Femur (tissue), 1 donor: ENCODE data around the gene FHAD1.

Experiments used
- DNase-seq: peaks from one replicate; pipeline ENCODE4 v3.0.0-alpha.2; 2017

FHAD1 gene

DNA sequence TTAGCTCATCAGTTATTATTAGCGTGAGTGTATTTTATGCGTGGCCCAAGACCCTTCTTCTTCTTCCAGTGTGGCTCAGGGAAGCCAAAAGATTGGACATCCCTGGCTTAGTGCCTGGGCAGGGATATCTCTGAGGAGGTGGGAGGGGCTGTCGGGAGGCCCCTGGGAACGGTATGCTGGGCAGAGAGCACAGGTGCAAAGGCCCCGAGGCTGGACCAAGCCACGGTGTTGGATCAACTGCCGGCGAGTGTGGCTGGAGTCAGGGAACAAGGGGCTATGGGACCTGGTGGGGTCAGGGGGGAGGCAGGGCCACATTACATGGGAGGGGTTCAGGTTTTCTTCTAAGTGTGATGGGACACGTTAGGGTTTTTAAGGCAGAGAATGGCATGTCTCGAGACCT is 62.7 kb downstream of the FHAD1 start:
- DNase-seq: no peak

DNA sequence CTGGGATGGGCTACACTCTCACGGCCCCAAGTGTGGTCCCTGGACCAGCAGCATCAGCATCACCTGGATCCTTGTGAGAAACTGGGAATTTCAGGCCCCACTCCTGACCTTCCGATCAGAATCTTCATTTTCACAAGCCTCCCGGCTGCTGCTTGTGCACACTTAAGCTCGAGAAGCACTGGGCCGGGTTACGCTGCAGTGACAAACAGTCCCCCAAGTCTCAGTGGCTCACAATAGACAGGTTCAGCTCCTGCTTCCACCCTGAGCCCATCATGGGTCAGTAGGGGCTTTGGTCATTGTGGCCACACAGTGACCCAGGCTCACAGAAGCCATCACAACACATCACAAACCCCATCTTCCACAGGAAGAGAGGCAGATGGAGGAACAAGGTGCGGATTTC is 63.5 kb downstream of the FHAD1 start:
- DNase-seq: no peak

DNA sequence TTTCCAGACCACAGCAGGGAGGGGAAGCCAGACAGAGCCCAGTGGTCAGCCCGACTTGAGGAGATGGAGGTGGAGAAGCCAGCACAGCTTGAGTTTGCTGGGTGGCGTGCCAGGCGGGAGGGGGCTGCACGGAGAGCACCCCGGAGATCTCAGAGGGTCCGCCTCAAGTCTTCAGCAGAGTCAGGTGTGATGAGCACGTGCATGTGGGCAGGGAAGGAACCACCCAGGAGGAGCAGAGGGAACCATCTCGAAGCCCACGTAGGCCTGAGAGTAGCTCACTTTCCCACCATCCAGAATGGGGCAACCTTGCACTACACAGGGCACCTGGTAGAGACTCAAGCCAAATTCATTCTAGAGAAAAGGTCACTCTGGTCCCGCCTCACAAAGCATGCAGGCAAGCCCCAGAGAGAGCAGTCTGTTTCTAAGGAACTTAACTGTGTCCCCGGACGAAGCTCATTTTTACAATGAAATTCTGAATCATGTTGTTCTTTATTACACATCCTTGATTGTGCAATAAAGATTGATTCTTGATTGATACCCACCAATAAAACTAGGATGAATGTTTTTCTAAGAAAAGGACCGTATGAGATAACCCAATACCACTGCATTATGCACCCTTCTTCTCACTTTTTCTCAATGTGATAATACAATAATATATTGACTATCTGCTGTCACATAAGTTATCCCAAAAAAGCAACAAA is 64.2 kb downstream of the FHAD1 start:
- no peak for DNase-seq

DNA sequence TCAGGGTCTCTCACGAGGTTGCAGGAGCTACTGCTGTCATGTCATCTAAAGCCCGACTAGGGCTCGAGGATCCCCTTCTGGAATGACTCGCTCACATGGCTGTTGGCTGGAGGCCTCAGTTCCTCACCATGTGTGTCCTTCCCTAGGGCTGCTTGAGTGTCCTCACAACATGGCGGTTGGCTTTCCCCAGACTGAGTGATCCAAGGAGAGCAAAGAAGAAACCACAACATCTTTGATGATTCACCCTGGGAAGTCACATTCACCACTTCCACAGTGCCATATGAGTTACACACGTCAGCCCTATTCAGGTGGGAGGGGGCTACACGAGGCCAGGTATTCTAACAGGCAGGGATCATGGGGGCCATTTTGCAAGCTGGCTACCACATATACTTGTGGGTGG is 64.9 kb downstream of the FHAD1 start:
- no peak for DNase-seq

DNA sequence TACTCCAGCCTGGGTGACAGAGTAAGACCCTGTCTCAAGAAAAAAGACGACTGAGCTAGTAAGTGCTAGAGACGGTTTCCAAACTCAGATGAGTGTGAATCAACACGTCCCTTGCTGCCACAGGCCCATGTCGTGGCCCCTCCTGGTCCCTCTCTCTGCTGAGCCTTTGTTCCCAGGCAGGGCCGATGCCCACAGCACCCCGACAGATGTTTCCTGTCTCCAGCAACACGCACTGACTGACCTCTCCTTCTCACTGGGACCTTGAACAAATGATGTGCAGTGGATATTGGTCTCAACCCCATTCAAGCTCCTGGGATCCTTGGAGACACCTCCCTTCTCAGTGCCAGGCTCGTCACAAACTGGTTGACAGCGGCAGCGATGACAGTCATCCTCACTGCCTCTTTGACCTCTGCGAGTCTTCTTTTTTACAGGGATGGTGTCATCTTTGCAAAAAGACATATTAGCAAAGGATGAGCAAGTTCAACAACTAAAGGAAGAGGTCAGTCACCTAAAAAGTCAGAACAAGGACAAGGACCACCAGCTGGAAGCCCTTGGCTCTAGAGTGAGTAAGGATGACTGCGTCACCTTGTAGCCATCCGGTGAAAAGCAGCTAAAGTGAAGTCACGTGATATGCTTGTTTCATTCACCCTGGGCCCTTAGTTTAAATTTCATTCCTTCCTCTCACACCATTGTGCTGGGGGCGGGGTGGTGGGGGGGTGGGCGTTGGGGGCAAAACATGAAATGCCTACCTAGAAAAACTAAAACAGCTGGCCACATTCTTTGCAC is 65.8 kb downstream of the FHAD1 start:
- no peak for DNase-seq

DNA sequence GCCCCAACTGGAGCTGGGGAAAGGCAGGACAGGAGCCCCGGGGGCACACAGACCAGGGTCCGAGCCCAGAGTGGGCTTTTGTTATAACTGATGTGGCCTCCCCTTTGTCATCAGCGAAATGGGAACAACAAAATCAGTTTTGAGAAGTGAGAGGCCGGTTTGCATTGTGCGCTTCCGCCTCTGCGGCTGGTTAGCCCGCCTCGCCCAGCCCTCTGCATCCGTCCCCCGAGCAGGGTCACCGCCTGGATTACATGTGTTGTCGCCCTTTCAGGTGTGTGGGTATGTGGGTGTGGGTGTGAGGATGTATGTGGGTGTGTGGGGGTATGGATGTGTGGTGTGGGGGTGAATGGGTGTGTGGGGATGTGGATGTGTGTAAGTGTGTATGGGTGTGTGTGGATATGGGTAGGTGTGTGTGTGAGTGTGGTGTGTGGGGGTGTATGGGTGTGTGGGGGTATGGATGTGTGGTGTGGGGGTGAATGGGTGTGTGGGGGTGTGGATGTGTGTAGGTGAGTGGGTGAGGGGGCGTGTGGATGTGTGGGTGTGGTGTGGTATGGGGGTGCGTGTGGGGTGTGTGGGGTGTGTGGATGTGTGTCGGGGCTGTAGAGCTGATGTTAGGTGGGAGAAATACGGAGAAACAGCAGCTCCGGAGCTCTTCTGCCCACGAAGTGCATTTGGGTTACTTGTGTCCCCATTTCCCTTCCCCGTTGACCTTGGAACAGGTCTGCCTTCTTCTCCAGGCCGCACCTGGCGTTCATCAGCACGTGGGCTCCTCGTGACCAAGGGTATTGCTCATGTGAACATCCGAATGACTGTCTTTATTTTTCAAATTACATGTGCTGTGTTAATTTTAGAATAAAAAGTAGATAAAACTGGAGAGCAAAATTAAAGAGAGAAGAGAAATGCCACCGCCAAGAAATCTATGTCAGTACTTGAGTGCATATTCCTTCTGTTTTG is 67.6 kb downstream of the FHAD1 start:
- no peak for DNase-seq

DNA sequence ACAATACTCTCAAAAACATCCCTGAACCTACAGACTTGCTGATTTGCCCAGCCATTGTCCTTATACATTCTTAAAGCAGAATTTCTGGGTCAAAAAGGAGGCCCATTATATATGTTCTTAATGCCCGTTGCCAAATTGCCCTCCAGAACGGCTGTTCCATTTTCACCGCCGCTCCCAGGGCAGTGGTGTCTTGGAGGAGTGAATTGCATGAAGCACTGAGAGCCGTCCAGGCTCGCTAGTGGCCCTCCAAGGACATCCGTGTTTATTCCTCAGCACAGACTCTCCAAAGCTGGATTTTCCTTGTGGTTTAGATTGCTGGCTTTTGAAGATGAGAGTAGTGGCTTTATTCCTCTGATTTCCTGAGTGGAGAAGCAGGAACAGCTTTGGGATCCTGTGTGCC is 68.8 kb downstream of the FHAD1 start:
- DNase-seq: no peak

DNA sequence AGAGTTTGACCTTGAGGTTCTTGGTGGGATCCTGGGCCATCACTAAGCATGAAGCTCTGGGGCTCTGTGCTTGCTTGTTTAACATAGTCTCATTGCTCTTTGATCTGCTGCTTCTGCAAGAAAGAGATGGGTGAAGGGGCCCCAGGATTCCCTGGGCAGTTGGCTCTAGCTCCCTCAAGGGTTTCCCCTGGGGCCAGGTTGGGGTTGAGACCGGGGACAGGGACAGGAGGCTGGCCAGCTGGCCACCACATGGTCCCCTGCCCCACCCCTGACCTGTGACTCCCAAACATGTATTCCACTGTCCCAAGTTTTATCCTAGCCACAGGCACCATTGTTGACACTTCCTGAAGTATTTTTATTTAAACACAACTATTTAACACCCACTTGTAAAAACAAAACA is 69.5 kb downstream of the FHAD1 start:
- DNase-seq: no peak

DNA sequence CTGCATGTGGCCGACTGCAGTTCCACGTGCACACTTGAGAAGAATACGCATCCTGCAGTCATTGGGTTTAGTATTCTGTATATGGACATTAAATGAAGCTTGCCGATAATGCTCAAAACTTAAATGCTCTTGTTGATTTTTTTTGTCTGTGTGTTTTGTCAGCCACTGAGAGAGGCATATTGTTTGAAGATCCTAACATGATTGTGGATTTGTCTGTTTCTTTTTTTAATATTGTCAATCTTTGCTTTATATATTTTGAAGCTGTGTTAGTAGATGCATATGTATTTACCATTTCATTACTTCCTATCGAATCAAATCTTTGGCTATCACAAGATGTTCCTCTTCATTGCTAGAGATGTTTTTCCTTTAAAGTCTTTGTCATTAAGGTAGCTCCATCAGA is 73.2 kb downstream of the FHAD1 start:
- no peak for DNase-seq

DNA sequence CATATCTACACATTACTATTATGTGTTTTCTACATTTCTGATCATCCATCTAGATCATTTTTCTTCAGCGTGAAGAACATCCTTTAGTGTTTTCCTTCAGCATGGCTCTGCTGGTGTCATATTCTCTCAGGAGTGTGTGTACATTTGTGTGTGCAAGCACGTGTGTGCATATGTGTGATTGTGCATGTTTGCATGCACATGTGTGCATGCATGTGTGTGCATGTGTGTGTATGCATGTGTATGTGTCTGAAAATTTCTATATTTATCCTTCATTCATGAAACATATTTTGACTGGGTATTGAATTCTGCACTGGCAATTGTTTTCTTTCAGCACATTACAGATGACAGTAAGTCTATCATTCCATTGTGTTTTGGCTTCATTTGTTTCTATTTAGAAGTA is 74.6 kb downstream of the FHAD1 start:
- DNase-seq: no peak

DNA sequence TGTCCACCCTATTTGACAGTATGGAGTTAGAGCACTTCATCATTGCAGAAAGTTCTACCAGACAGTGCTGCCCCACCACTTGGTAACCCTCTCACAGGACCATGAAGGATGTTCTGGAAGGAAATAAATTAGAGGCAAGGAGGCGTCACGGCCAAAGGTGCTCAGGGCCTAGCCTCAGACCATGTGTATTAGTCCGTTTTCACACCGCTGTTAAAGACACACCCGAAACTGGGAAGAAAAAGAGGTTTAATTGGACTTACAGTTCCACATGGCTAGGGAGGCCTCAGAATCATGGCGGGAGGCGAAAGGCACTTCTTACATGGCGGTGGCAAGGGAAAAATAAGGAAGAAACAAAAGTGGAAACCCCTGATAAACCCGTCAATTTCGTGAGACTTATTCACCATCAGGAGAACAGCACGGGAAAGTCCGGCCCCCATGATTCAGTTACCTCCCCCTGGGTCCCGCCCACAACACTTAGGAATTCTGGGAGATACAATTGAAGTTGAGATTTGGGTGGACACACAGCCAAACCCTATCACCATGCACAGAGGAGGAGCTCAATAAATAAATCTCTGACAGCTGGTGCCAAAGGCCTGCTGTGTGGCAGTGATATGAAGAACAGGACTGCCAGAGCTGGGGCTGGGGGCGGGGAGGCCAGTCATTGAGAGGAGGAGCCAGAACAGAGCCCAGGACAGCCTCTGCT is 75.8 kb downstream of the FHAD1 start:
- no peak for DNase-seq

DNA sequence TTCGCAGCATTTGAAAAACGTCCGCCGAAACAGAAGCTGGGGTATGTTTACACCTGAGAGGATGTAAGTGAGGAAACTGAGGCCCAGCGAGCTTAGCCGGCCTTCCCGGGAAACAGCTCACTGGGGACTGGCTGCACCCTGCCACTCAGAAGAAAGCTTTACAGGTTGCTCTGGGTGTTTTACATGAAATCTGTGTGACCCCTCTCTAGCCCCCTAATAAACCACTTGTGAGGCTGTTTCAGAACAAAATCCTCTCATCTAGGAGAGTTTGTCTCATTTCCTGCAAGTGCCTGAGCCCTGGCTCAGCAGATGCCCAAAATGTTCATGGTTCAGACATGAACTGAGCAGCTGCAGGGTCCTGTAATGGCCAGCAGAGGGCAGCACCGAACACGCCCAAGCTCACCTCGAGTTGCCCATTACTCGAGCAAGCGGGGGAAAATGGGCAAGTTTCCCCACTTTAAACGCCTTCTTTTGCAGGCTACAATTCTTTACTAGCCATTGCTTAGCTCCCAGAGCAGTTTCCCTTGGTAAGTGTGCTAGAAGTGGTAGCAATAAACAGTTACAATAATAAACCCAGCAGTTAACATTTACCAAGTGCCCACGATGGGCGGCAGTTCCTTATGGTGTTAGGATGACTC is 76.4 kb downstream of the FHAD1 start:
- DNase-seq: peak; percentile 89

DNA sequence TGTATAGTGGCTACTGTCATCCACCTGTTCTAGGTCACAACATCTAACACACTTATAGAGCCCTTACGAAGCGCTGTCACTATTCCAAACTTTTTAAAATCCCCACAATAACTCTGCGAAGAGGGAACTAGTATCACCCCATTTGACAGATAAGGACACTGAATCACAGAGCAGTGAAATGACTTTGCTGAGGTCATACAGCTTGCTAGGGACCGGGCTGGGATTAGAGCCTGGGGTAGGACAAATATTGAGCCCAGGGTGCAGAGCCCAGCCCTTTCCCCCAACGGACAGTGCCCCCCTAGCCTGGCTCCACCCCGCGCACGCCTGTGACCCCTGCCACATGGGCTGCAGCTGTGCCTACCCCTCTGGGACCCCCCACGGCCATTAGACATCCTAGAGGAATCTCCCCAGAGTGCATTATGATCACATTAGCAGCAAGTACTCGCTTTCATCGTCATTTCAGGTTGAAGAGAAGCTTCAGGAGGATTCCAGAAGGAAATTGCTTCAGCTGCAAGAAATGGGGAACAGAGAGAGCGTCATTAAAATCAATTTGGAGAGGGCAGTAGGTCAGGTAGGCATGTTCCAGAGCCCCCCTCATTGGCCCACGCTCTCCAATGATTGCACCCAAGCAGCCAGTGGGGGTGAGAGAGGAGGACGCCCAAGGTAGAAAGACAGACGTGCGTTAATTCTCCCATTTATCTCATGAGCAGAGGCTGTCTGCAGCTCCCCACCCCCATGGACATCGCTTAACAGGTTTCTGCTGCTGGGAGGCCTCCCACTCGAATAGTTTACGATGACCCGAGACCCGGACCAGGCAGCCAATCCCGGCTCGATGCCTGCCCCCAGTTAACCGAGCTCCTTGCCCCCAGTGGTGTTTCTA is 77.2 kb downstream of the FHAD1 start:
- no peak for DNase-seq

DNA sequence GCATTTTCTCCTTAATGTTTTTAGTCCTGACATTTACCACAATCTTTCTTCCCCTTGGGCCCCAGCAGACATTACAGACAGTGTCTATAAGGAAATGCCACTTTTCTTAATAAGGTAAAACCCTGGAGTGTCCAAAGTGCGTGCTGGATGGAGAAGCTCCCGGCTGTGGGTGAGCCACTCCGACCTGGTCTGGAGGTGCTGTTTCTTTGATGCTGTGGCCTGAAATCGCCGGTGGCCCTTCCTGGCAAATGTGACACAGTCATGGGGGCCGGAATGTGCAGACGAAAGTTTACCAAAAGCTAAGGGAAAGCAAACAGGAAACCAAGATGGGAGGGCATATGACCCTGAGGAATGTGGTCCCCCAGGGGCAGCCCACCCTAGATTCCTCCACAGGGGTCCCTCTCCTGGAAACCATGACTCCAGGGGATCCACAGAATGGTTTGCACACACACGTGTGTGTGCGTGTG is 77.9 kb downstream of the FHAD1 start:
- DNase-seq: no peak

DNA sequence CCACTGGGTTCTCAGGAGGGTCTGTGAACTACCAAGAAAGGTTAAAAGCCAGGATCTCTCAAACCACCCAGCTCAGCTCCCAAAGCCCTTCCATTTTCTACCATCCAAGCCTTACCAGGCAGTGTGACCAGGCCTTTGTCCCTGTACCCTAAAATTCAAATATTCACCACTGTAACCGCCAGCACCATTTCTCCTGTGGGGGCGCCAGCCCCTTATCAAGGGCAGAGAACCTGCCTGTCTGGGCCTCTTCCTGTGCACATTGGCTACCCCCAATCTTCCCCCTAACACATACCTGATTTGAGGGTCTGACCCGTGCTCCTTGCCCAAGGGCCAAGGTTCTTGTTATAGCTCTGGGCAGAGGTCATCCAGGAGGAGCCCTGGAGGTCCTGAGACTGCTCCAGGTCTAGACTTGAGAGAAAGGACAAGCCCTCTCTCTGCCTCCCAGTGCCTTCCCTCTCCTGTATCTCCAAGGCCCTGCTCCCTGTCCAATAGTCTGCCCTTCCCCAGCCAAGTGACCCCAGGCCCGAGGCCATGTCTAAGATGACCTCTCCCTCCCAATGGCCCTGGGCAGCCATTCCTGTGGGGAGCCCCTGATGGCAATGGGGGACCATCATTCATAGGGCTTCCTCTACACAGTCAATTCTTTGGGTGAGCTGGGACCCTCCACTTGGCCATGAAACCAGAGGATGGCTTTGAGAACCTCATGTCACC is 78.5 kb downstream of the FHAD1 start:
- no peak for DNase-seq

DNA sequence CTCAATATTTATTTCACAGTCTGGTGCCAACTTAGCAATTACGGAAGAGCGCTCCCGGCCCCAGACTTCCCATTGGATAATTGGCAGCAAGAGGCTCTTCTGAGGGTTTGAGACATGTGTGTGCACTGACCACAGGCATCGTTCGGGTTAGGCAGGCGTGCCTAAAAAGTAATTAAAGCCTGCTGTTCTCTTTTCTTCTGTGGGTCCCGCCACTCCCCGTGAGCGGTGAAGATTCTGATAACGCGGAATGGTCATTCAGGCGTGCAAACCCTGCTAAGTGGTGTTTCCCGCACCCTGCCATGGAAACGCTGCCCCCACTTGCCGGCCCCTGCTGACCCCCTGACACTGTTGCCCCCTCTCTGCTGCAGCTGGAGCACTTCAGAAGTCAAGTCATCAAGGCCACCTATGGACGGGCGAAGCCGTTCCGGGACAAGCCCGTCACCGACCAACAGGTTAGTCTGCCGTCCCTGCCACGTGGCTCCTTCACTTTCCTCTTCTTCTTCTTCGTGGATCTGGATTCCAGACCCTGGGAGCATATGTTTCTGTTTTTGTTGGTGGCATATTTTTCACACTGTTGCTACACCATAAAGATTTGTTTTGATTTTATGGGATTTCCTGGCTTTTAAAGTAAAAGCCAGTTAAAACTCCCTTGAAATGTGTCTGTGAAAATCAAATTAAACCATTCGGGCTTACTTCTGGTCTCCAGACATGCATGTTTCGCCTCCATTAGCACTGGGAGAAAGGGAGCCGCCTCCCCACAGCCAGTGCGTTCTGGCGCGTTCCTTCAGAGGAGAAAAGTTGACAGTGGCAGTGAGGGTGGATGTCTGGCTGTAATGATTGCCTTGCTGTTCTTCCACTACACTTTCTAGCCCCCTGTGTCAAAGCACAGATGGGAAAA is 79.9 kb downstream of the FHAD1 start:
- DNase-seq: peak; percentile 78

DNA sequence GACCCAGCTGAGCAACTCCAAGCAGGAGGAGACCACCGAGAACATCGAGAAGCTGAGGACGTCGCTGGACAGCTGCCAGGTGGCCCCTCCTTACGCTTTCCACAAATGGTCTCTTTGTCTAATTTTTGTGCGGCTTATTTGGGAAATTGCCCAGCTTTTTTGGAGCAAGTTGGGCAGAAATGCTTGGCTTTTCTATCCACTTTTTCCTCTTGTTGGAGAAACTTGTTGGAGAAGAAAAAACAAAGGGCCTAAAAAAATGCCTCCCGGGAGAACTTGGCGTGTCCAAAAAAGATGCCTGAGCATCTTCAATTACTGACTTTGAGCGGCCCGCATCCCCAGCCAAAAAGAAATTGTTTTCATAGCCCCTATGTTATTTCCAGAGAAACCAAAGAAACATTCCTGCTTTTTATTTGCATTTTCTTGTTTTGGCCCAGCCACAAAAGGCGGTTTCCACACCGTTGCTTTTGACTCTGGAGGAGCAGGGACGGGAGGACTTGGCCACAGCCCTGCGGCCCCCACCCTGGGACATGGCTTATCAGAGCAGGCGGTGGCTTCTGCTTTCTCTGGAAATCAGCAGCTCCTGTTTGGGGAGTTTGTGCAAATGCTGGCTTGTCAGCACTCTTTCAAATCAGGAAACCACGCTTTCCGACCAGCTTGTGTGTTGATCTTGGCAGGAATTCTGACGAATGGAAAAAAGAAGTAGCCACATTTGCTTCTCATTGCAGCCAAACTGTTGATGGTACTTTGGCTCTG is 81.5 kb downstream of the FHAD1 start:
- DNase-seq: peak; percentile 91

DNA sequence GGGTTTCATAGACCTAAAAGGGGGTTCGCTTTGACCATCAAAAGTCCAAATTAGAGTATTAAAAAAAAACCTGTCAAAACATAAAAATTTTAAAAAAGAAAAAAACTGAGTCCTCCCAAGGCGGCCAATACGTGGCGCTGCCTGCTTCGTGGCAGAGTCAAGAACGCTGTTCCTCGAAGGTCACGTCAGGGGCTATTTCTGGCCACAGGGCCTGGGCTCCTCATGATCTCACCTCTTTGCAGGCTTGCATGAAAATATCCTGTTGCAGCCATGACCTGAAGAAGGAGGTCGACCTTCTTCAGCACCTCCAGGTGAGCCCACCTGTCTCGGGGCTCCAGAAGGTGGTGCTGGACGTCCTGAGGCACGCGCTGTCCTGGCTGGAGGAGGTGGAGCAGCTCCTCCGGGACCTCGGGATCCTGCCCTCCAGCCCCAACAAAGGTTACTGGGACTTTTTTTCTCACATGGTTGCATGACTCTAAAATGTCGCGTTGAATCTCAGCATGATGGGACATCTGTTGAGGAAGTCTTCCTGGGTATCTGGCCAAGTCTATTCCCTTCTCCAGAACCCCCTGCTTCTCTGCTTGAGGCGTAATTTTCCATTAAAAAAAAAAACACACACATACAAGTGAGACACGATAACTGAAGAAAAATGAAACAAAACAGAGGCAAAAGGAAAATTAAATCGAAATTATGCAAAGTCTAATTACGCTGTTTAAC is 82.2 kb downstream of the FHAD1 start:
- peak; percentile 82 for DNase-seq
